Putamen (tissue), 1 donor: ENCODE data around the gene BTBD16.

ENCODE experiments used
- DNase-seq: peaks from one replicate; pipeline ENCODE4 v3.0.0-alpha.2; 2016; ENCODE audit warnings: low spot score

Gene BTBD16

GRCh38 chr10:122271076-122271475 lies at the start of gene BTBD16:
Gene BTBD16, plus strand, starts transcription at chr10:122271296. Its CDS starts 3,786 bp downstream, at chr10:122275082.
- no peak for DNase-seq

DNA sequence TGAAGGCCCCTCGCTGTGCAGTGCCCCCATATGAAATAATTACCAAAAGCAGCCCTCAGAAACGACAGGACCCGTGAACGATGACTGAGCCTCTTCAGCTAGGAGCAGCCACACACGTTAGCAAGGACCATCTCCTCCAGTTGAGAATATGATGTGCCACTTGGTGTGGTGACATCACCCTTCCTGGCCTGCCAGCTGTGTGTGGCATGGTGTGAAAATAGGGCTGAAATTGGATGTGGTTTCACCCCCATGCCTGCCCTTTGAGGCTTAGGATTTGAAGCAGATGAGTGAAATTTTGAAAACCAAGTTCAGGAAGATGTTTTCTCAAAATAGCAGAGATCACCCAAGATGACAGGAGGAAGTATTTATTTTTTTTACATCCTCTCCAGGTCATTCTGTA lies 49.1 kb upstream of the BTBD16 start:
- DNase-seq, result no peak

DNA sequence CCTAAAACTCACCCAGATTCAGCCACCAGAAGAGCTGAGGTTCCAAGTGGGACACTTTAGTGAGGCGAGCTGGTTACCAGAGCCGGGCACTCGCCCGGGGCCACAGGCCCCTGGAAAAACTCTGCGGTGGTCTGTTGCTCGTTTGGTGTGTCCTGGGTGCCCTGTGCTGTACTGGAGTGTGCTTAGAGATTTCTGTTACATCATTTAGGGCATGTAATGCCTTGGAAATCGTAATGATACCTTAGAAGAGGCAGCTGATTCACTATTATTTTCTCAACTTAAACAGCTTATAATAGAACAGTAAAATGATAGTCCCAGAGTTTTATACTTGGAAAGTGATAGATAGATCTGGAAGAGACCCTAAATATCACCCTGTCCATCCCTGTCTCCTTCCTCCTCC lies 48.5 kb upstream of the BTBD16 start:
- no peak for DNase-seq

GRCh38 chr10:122224159-122224558 lies 46.9 kb upstream of the BTBD16 start:
- DNase-seq, result no peak

- no peak for DNase-seq
These were observed 45.8 kb upstream of the BTBD16 start for GRCh38 chr10:122225330-122225729.

- no peak for DNase-seq
These were observed 43.3 kb upstream of the BTBD16 start for GRCh38 chr10:122227754-122228153.

DNA sequence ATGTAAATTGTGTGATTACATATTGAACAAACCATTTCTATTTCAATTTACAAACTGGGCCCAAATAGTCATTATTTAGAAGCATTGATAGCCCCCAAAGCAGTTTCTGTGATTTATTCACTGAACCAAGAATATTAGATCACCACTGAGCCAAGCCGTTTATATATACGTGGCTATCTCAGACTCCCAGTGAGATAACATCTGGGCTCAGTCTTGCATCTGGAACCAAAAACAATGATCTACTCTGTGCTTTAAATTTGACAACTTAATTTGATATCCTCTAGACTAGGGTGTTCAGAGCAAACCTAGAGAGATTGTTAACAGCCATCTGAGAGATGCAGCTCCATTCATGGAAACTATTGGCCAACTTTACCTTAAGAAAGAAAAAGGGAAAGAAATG lies 41.4 kb upstream of the BTBD16 start:
- no peak for DNase-seq

- no peak for DNase-seq
These were observed 40.9 kb upstream of the BTBD16 start for GRCh38 chr10:122230222-122230621.

DNA sequence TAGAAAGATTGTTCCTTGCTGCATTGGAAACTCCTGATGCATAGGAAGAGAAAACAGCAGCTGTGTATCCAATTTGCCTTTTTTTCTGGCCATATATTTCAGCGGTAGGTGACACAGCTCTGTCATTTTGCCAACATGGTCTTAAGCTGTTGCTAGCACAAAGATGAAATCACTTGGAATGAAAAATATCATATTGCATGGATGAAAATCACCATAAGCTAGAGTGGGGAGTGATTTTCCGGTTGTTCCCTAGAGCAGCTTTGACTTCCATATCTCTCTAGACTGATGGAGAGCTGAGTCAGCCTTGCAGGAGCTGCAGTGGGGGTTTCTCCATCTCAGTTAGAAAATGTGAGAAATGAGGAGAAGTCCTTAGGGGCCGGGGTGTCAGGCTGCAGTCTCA lies 38.3 kb upstream of the BTBD16 start:
- DNase-seq, result no peak

- DNase-seq, result no peak
These were observed 37.2 kb upstream of the BTBD16 start for GRCh38 chr10:122233857-122234348.

DNA sequence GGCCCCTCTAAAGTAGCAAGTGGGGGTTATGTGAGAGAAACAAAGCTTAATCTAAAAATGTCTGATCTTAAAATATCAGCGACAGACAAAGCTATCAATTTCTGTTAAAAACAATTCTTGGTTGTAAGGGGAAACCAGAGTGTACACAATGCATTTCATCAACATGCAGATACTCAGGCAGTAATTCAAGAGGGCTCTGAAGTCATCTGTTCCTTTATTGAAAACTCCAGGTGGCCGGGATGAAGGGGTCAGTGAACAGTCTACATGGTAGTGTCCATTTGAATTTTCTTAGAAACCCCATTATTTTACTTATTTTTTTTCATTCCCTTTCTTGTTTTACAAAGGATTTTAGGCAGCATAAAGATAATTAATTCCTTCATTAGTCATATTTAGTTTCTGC lies 36.7 kb upstream of the BTBD16 start:
- DNase-seq, result no peak

GRCh38 chr10:122236690-122237306 lies 34.3 kb upstream of the BTBD16 start:
- no peak for DNase-seq

DNA sequence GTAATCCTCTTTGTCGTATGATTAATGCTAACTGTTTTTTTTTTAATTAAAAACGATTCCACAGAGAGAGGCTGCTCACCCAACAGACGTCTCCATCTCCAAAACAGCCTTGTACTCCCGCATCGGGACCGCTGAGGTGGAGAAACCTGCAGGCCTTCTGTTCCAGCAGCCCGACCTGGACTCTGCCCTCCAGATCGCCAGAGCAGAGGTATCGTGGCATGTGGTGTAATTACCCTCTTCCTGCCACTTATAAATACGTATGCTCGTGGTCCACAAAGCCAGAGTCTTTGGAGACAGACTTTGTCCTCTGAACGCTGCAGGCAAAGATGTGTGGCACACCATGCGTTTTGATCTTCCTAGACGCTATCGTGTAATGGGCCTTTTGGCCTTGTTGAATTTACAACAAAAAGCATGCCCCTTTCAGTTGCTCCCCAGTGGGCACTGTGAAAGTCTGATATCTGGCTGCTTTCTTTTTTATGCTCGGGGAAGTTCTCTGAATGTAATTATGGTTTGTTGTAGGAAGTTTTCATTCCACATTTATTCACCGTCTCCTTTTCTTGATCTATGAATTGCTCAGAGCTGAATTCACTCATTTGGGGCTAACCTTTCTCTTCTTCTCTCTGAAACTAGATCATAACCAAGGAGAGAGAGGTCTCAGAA lies 33.6 kb upstream of the BTBD16 start:
- no peak for DNase-seq

GRCh38 chr10:122239578-122240257 lies 31.4 kb upstream of the BTBD16 start:
- DNase-seq, result no peak

- DNase-seq, result no peak
These were observed 30.7 kb upstream of the BTBD16 start for GRCh38 chr10:122240401-122240800.

GRCh38 chr10:122241836-122242235 lies 29.3 kb upstream of the BTBD16 start:
- DNase-seq, result no peak

GRCh38 chr10:122243550-122243949 lies 27.5 kb upstream of the BTBD16 start:
- no peak for DNase-seq

GRCh38 chr10:122244001-122244975 lies 26.8 kb upstream of the BTBD16 start:
- DNase-seq, result no peak

DNA sequence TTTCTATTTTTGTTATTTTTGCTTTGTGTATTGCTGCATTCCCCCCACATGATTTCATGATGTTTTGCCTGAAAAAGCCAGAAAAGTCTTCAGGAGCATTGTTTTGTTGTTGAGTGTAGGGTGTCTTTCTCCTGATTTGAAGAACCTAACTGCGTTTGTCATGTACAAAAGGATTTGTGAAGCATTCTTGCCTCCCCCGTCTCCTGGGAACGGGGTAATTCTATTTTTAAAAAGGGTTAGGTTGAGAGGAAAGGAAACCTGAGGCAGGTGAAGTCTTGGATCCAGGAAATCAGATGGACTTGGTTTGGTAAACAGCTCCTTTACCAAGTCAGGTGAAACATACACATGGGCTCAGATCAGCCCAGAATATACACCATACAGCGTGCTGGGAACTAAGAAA lies 26.0 kb upstream of the BTBD16 start:
- DNase-seq, result peak; percentile 25

DNA sequence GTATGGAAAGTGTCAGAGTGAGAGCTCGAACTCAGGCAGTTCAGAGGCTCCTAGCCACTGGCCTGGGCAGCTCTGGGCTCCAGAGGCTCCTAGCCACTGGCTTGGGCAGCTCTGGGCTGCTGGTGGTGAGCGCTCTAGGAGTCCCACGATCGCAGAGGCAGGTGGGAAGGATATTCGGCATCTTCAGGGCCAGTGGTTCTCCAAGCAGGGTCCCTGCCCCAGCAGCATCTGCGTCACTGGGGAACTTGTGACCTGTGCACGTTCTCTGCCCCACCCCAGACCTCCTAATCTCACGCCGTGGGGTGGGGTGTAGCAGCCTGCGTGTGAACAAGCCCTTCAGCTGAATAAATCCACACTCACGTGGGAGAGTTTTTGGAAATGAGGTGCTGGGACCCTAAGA lies 25.2 kb upstream of the BTBD16 start:
- no peak for DNase-seq

DNA sequence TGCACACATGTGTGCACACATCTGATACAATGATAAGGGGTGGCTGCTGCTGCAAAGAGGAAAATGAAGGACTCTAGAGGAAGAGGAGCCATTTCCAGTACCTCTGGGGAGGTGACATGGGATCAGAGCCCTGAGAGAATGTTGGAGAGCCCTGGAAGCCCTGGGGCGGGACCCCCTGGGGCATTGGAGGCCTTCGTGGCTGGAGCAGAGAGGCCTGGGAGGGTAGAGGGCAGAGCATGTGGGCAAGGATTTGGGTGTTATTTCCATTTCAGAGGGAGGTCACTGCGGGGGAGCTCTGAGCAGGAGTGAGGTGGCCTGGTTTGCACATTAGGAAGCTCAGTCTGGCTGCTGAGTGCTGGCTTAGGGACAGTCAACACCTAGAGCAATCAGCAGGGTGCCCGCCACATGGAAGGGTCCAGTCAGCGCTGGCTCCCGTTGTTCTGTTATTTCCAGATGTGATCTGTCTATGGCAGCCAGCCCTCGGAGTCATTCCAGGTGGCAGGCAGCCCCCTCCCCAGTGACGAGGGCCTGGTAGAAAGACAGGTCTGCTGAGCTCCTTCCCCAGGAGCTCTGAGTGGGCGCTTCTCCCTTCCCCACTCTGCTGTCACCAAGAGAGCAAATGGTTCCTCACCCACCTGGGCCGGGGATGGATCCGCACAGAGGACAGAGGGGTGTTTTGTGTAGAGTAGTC lies 24.1 kb upstream of the BTBD16 start:
- no peak for DNase-seq
